ENCODE measurements around the gene SH3PXD2A. TPM values are rescaled to one million over a fixed set of nuclear protein-coding genes. Genes with fewer than 3 reads are reported as not detected.
"Not testable (repeated sequence)": the region's sequence is repeated elsewhere in the genome, so short reads cannot be mapped to it uniquely, and the experiment has no call there.

SH3PXD2A gene
- total RNA-seq, 1 donor = 58.3 TPM

DNA sequence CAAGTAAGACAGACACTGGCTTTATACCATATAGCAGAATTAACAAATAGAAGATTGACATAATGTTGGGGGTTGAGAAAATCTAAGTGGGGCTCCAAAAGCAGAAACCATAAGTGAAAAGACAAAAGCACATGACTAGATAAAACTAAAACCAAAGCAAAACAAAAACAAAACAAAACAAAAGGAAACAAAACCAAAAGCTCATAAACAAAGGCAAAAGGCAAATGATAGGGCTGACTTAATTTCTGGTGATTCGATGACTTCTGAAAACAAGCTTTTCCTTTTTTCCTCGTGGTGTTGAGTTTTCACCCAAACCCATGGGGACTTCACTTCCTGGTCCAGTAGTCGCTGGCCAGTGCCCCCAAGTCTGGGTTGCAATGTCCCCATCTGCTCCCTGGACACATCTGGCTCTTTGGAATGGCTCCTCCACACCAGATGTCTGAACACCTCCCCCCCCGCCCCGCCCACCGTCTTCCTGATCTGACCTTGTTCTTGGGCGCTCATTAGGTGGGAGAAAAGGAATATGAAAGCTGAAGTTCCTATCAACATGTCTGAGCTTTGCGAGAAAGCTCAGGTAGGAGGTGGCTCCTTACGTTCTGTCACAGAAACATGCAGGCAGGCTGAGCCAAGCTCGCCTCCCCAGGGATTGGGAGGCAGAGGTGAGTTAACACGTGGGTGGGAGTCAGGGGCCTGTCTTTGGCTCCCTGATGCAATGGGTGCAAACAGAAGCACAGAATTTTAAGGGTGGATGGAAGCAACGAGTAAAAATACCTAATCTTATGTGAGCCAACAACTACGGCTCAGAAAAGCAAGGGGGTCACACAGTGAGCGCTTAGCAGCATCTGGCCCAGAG is 240.8 kb downstream of the SH3PXD2A start:
- no peak overlapping the region for H3K4me3 ChIP-seq (ENCODE audit: low read depth, low read length)
- DNase-seq (ENCODE audit: low read depth) = peak; percentile 62
- TF ChIP-seq, protein P1, sequence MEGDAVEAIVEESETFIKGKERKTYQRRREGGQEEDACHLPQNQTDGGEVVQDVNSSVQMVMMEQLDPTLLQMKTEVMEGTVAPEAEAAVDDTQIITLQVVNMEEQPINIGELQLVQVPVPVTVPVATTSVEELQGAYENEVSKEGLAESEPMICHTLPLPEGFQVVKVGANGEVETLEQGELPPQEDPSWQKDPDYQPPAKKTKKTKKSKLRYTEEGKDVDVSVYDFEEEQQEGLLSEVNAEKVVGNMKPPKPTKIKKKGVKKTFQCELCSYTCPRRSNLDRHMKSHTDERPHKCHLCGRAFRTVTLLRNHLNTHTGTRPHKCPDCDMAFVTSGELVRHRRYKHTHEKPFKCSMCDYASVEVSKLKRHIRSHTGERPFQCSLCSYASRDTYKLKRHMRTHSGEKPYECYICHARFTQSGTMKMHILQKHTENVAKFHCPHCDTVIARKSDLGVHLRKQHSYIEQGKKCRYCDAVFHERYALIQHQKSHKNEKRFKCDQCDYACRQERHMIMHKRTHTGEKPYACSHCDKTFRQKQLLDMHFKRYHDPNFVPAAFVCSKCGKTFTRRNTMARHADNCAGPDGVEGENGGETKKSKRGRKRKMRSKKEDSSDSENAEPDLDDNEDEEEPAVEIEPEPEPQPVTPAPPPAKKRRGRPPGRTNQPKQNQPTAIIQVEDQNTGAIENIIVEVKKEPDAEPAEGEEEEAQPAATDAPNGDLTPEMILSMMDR (IDR thresholded peaks at IDR 0.05; ENCODE audit: insufficient read depth, low read depth, low read length) = no peak

DNA sequence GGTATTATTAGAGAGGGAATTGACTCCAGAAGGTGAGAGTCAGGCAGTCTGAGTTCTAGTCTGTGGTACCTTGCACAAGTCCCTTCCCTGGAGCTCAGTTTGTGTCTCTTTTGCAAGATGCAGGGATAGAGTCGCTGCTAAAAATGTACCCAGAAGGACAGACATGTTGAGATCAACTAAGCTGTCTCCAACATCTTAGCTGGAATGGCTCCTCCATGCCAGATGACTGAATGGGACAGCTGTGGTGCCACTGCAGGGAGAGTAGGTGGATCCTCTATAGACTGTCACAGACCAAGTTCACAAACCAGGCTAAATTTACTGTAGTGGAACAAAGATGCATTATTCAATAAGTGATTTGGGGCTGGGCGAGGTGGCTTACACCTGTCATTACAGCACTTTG is 241.8 kb downstream of the SH3PXD2A start:
- TF ChIP-seq, protein P1 (IDR thresholded peaks at IDR 0.05; ENCODE audit: insufficient read depth, low read depth, low read length) = no peak
- H3K4me3 ChIP-seq (ENCODE audit: low read depth, low read length) = no peak overlapping the region
- no peak for DNase-seq (ENCODE audit: low read depth)

DNA sequence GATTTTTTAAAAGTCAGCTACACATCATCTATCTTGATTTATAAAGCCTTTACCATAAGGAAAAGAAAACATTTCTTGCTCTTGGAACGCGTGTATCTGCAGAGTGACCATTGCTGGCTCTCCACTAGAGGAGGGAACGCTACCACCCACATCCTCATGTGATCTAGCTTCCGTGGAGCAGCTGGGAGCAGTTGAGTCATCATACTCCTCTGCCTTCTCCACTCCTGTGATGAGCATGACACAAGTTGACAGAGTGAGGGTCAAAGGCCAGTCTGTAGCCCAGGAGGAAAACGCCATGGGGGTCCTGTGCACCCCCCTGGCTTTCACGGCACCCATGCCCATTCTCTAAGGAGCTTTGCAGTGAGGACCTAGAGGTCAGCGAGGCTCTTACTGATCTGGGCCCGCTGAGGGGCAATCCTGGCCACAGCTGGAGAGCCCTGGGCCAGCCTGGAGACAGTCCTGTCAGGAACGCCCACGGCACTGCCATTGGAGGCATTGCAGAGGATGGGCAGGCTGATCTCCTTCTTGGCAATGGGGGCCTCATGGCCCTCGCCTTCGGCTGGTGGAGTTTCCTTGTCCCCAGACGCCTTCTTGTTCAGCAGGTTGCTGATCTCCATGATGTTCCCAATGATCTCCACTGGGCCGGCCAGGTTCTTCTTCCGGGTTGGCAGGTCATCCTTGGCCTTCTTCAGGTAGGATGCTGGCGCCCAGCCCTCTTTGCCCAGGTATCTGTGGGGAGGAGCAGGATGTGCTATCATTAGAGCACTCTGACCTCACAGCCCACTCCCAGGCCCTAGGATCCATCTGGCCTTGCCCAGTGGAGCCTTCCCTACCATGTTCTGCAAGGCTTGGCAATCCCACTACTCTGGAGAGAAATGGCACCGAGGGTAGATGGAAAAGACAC is 242.7 kb downstream of the SH3PXD2A start:
- peak; percentile 81 for DNase-seq (ENCODE audit: low read depth)
- no peak overlapping the region for H3K4me3 ChIP-seq (ENCODE audit: low read depth, low read length)
- TF ChIP-seq, protein P1 (IDR thresholded peaks at IDR 0.05; ENCODE audit: insufficient read depth, low read depth, low read length) = no peak

DNA sequence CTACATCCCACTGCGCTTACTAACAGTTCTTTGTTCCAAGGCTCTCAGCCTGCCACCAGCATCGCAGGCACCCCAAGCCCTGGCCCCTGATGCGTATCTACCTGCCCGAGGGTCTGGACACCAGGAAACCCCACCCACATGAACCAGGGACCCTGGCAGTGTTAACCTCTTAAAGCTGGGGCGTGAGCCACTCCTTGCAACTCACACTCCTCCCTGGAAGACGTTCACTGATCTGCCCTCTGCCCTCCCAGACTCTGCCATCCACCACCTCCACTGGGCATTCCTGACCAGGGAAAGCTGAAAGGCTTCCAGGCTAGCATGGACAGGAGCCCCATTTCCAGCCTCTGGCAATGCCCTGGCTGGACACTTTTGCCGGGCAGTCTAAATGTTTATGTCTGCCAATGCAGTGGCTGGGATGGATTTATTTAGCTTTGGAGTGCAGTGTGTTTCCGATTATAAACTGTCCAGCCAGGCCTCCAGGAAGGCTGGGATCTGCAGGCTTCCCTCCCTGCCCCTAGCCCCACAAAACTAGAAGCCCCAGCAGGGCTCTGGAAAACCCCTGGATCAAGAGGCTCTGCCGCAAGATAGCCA is 244.4 kb downstream of the SH3PXD2A start:
- TF ChIP-seq, protein P1 (IDR thresholded peaks at IDR 0.05; ENCODE audit: insufficient read depth, low read depth, low read length) = no peak
- H3K4me3 ChIP-seq (ENCODE audit: low read depth, low read length) = no peak overlapping the region
- no peak for DNase-seq (ENCODE audit: low read depth)

DNA sequence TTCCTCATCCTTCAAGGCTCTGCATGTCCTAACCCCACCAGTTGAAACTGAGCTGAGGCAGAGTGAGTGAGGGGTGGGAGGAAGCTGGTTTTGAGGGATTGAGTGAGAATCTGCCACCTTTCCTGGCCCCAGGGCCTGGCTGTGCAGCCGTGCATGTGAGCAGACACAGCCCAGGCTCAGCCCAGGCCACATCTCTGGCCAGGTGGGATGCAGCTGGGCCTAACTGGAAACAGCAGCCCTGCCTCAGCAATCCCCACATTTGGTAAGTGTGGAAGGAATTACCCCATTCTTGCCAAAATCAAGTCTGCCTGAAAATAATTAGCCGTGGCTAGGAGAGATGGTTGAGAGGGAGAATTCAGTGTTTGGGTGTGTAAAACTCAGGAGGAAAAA is 245.3 kb downstream of the SH3PXD2A start:
- DNase-seq (ENCODE audit: low read depth) = no peak
- no peak overlapping the region for H3K4me3 ChIP-seq (ENCODE audit: low read depth, low read length)
- TF ChIP-seq, protein P1 (IDR thresholded peaks at IDR 0.05; ENCODE audit: insufficient read depth, low read depth, low read length) = no peak

DNA sequence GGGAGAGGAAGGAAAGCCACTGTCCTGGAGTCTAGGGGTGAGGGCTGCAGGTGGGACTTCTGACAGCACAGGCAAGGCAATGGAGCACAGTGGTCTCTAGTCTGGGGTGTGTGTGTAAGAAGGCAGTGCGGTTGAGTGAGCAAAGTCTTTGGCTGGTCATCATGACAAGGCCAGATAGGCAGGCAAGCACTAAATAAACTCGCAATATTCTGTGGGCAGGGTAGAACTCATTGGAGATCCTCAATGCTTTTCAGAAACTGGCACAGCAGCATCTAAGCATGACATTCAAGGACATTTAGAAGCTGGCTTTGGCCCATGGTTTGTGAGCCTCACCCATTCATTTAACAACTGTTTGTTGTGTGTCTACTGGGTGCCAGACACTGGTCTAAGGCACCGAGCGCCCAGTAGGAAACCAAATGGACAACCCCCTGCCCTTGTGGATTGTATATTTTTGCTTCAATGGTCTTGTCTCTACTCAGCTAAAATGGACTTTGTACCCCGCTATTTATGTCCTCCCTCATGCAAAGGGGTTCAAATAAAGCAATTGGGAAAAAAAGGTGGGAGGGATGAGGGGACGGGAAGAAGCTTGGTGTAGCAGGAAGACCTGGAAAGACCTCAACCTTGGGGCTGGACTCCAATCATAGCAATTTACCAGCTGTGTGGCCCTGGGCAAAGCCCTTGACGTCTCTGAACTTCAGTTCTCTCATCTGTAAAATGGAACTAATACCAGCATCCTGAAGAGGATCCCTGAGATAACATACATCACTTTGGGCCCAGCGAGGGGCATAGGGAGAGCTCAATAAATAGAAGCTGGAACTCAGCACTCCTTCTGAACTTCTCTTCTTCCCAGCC is 245.9 kb downstream of the SH3PXD2A start:
- TF ChIP-seq, protein P1 (IDR thresholded peaks at IDR 0.05; ENCODE audit: insufficient read depth, low read depth, low read length) = no peak
- H3K4me3 ChIP-seq (ENCODE audit: low read depth, low read length) = no peak overlapping the region
- no peak for DNase-seq (ENCODE audit: low read depth)

DNA sequence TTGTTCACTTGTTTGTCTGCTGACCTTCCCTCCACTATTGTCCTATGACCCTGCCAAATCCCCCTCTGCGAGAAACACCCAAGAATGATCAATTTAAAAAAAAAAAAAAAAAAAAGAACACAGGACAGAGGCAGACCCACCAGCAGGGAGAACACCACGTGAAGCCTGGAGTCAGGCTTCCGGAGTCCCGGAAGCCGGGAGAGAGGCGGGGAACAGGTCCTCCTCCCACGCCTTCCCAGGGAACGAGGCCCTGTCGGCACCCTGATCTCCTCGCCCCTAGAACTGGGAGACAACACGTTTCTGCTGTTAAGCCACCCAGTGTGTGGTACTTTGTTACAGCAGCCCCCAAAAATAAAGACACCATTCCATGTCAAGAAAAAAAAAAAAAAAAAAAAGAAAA is 247.3 kb downstream of the SH3PXD2A start:
- DNase-seq (ENCODE audit: low read depth) = peak; percentile 63
- H3K4me3 ChIP-seq (ENCODE audit: low read depth, low read length) = not testable (repeated sequence)

DNA sequence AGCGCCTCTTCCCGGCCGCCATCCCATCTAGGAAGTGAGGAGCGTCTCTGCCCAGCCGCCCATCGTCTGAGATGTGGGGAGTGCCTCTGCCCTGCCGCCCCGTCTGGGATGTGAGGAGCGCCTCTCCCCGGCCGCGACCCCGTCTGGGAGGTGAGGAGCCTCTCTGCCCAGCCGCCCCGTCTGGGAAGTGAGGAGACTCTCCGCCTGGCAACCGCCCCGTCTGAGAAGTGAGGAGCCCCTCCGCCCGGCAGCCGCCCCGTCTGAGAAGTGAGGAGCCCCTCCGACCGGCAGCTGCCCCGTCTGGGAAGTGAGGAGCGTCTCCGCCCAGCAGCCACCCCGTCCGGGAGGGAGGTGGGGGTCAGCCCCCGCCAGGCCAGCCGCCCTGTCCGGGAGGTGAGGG is 248.3 kb downstream of the SH3PXD2A start:
- not testable (repeated sequence) for DNase-seq (ENCODE audit: low read depth); H3K4me3 ChIP-seq (ENCODE audit: low read depth, low read length)

DNA sequence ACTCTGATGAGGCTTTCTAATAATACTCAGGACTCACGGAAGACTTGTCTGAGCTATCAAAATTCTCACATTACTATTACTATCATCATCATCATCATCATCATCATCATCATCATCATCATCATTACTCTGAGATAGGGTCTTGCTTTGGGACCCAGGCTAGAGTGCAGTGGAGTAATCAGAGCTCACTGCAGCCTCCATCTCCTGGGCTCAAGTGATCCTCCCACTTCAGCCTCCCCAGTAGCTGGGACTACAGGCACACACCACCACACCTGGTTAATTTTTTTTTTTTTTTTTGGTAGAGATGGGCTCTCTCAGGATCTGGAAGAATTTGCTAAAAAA is 249.3 kb downstream of the SH3PXD2A start:
- H3K4me3 ChIP-seq (ENCODE audit: low read depth, low read length); DNase-seq (ENCODE audit: low read depth): not testable (repeated sequence)

All from fibroblast of villous mesenchyme (primary cell).